Skeletal muscle satellite cell (primary cell): ENCODE results near the gene KIF5C.

Experiments used
- H3K27me3 ChIP-seq: 2 replicates; pipeline ENCODE4 v1.7.0; 2013; ENCODE audit warnings: low read length; ENCODE audit not compliant: control insufficient read depth, insufficient read depth
- H3K36me3 ChIP-seq: 2 replicates; pipeline ENCODE4 v1.7.0; 2013; ENCODE audit warnings: mild to moderate bottlenecking, control low read depth, low read length; ENCODE audit not compliant: insufficient read depth
- H3K4me1 ChIP-seq: 2 replicates; pipeline ENCODE4 v1.7.0; 2013; ENCODE audit warnings: low read length; ENCODE audit not compliant: control insufficient read depth, insufficient read depth
- H3K4me2 ChIP-seq: 2 replicates; pipeline ENCODE4 v1.7.0; 2013; ENCODE audit warnings: mild to moderate bottlenecking, low read length
- H3K4me3 ChIP-seq: 2 replicates; pipeline ENCODE4 v1.7.0; 2013; ENCODE audit warnings: low read length
- H3K9ac ChIP-seq: 2 replicates; pipeline ENCODE4 v1.7.0; 2013; ENCODE audit warnings: mild to moderate bottlenecking, low read depth, low read length, moderate library complexity
- H3K9me3 ChIP-seq: replicated peaks from 2 replicates; pipeline ENCODE4 v1.7.0; 2013; ENCODE audit warnings: mild to moderate bottlenecking, control low read depth, low read length

Gene KIF5C

GRCh38 chr2:149005471-149006077 lies 130.5 kb downstream of the KIF5C start:
- Histone ChIP-seq H3K4me2 (no peak overlapping the region), H3K36me3 (no peaks in the 10 kb centered on the region), H3K9ac (no peak overlapping the region), H3K4me3 (no peak overlapping the region), H3K4me1 (no peaks in the 10 kb centered on the region), H3K27me3 (peaks cover 24% of the 10 kb centered on the region), H3K9me3 (no peaks in the 10 kb centered on the region)

- no peak overlapping the region for H3K4me3 ChIP-seq
- no peaks in the 10 kb centered on the region for H3K4me1 ChIP-seq
- no peak overlapping the region for H3K9ac ChIP-seq
- H3K9me3 ChIP-seq, result no peaks in the 10 kb centered on the region
- no peak overlapping the region for H3K4me2 ChIP-seq
- no peaks in the 10 kb centered on the region for H3K36me3 ChIP-seq
- H3K27me3 ChIP-seq, result peaks cover 18% of the 10 kb centered on the region
Observed at GRCh38 chr2:149006883-149007543, 132.0 kb downstream of the KIF5C start.

GRCh38 chr2:149008381-149008780 lies 133.4 kb downstream of the KIF5C start:
- Histone ChIP-seq H3K4me3 (no peak overlapping the region), H3K4me2 (no peak overlapping the region), H3K36me3 (no peaks in the 10 kb centered on the region), H3K27me3 (peaks cover 18% of the 10 kb centered on the region), H3K4me1 (no peaks in the 10 kb centered on the region), H3K9ac (no peak overlapping the region), H3K9me3 (no peaks in the 10 kb centered on the region)

GRCh38 chr2:149009576-149010461 lies 134.8 kb downstream of the KIF5C start:
- Histone ChIP-seq H3K4me2 (no peak overlapping the region), H3K27me3 (peaks cover 18% of the 10 kb centered on the region), H3K4me1 (no peaks in the 10 kb centered on the region), H3K36me3 (no peaks in the 10 kb centered on the region), H3K9me3 (no peaks in the 10 kb centered on the region), H3K4me3 (no peak overlapping the region), H3K9ac (no peak overlapping the region)

GRCh38 chr2:149012545-149012944 lies 137.5 kb downstream of the KIF5C start:
- H3K4me3 ChIP-seq, result no peak overlapping the region
- no peaks in the 10 kb centered on the region for H3K36me3 ChIP-seq
- no peaks in the 10 kb centered on the region for H3K9me3 ChIP-seq
- H3K4me2 ChIP-seq, result no peak overlapping the region
- H3K9ac ChIP-seq, result no peak overlapping the region
- H3K27me3 ChIP-seq, result no peaks in the 10 kb centered on the region
- no peaks in the 10 kb centered on the region for H3K4me1 ChIP-seq

GRCh38 chr2:149015501-149015900 lies 140.5 kb downstream of the KIF5C start:
- Histone ChIP-seq H3K36me3 (no peaks in the 10 kb centered on the region), H3K4me1 (peaks cover 7% of the 10 kb centered on the region), H3K9ac (no peak overlapping the region), H3K4me2 (no peak overlapping the region), H3K27me3 (no peaks in the 10 kb centered on the region), H3K9me3 (no peaks in the 10 kb centered on the region), H3K4me3 (no peak overlapping the region)

GRCh38 chr2:149015926-149016563 lies 141.0 kb downstream of the KIF5C start:
- H3K9me3 ChIP-seq, result no peaks in the 10 kb centered on the region
- H3K36me3 ChIP-seq, result no peaks in the 10 kb centered on the region
- no peak overlapping the region for H3K4me2 ChIP-seq

GRCh38 chr2:149017116-149017985 lies 142.3 kb downstream of the KIF5C start:
- H3K9ac ChIP-seq, result no peak overlapping the region
- H3K4me1 ChIP-seq, result peaks cover 7% of the 10 kb centered on the region
- H3K36me3 ChIP-seq, result no peaks in the 10 kb centered on the region
- H3K4me2 ChIP-seq, result no peak overlapping the region
- H3K4me3 ChIP-seq, result no peak overlapping the region
- no peaks in the 10 kb centered on the region for H3K27me3 ChIP-seq
- H3K9me3 ChIP-seq, result no peaks in the 10 kb centered on the region

More at GRCh38 chr2:149015926-149016563, 141.0 kb downstream of the KIF5C start:
- peaks cover 7% of the 10 kb centered on the region for H3K4me1 ChIP-seq
- H3K27me3 ChIP-seq, result no peaks in the 10 kb centered on the region
- no peak overlapping the region for H3K4me3 ChIP-seq
- no peak overlapping the region for H3K9ac ChIP-seq

GRCh38 chr2:149018981-149019380 lies 144.0 kb downstream of the KIF5C start:
- Histone ChIP-seq H3K4me3 (no peak overlapping the region), H3K4me2 (no peak overlapping the region), H3K9ac (no peak overlapping the region), H3K27me3 (no peaks in the 10 kb centered on the region), H3K4me1 (peaks cover 7% of the 10 kb centered on the region), H3K36me3 (no peaks in the 10 kb centered on the region), H3K9me3 (no peaks in the 10 kb centered on the region)

GRCh38 chr2:149019768-149020167 lies 144.7 kb downstream of the KIF5C start:
- no peak overlapping the region for H3K9ac ChIP-seq
- H3K36me3 ChIP-seq, result no peaks in the 10 kb centered on the region
- H3K4me3 ChIP-seq, result no peak overlapping the region
- H3K4me1 ChIP-seq, result peaks cover 7% of the 10 kb centered on the region
- no peaks in the 10 kb centered on the region for H3K9me3 ChIP-seq
- H3K27me3 ChIP-seq, result no peaks in the 10 kb centered on the region
- no peak overlapping the region for H3K4me2 ChIP-seq
